Mucosa of descending colon (tissue), 3 donors: Measurements from ENCODE around the gene DPP6. TPM values are rescaled to one million over a fixed set of nuclear protein-coding genes. Genes with fewer than 3 reads are reported as not detected.

ENCODE experiments used
- ATAC-seq: fragments of 200-7000 bp; cut with Tn5 transposase; one replicate; pipeline ENCODE4 v1.9.1; 2020; ENCODE audit warnings: mild to moderate bottlenecking, moderate library complexity
- DNase-seq, 3 donors: peaks; one replicate each; pipeline ENCODE4 v3.0.0-alpha.2; 2020
- H3K36me3 ChIP-seq: fragments of 200-600 bp; one replicate; pipeline ENCODE4 v1.8.0; 2021; ENCODE audit warnings: low read depth, mild to moderate bottlenecking
- H3K4me1 ChIP-seq: fragments of 200-600 bp; one replicate; pipeline ENCODE4 v1.8.0; 2021; ENCODE audit warnings: low read depth, mild to moderate bottlenecking
- H3K4me3 ChIP-seq: fragments of 200-600 bp; one replicate; pipeline ENCODE4 v1.8.0; 2021; ENCODE audit warnings: mild to moderate bottlenecking
- H3K9me3 ChIP-seq: fragments of 200-600 bp; one replicate; pipeline ENCODE4 v1.8.0; 2021; ENCODE audit warnings: mild to moderate bottlenecking
- intact Hi-C, 2 donors: fragments of 100-400 bp; cut with DNase I in 1 of 2; cut with micrococcal nuclease in 1 of 2; formaldehyde crosslinking; loops; one replicate each; pipeline versions ENCODE4 v1.11.0 to v1.11.1; 2022; cut with DNase I, micrococcal nuclease
- total RNA-seq, 3 donors: library from RNA; stranded (reverse); fragmentation: NEBNext Ultra II Directional in 2 of 3; extraction: Animal tissue kit (Norgen Biotek cat#: 25700) in 2 of 3; gene quantifications; one replicate each; pipeline versions ENCODE4 v1.2.1 to v1.2.4, GENCODE V29; 2021 to 2023
- TF ChIP-seq, protein P1 (sequence below): fragments of 200-600 bp; IDR thresholded peaks from one replicate; pipeline ENCODE4 v1.8.0; 2022; ENCODE audit warnings: antibody characterized with exemption, mild to moderate bottlenecking
- donor health status: DM: no; HTN: no; CAD: no; lungs with moderate emphysema.
- donor health status: DM: no; HTN: no; CAD: no.
- donor health status: DM: no; HTN: yes; CAD: no.

The DPP6 gene
- total RNA-seq, 3 donors from 2014 or later, result 1.3 to 33.8 (median 1.5) TPM

DNA sequence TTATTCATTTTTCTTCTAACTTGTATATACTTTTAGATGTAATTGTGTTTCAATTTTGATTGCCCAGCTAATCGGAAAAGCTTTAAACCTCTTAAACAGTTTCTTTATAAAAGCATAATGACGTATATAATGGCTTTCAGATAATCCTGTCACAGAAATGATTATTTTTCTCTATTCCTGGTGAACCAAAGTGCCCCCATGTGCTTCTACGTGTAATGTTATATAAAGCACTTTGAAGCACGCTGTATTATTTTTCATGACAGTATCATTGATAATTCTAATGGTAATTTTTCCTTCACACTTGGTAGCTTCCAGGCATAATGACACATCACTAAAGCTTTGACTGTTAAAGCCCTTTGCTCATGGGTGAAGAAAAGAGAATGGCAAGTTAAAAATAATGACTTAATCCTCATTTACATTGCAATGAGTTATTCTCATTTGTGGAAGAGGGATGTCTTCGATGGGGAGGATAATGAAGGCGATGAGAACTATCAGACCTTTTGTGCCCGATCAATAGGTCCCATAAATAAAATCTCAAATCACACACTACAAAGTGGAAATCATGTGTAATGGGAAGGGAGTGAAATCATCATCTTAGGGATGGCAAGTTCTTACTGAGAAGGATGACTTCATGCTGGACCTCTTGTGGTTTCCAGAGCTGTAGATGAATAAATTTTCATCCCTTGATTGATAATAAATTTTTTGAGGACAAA, 460.1 kb downstream of the DPP6 start:
- ATAC-seq, result no peak
- TF ChIP-seq, protein P1, sequence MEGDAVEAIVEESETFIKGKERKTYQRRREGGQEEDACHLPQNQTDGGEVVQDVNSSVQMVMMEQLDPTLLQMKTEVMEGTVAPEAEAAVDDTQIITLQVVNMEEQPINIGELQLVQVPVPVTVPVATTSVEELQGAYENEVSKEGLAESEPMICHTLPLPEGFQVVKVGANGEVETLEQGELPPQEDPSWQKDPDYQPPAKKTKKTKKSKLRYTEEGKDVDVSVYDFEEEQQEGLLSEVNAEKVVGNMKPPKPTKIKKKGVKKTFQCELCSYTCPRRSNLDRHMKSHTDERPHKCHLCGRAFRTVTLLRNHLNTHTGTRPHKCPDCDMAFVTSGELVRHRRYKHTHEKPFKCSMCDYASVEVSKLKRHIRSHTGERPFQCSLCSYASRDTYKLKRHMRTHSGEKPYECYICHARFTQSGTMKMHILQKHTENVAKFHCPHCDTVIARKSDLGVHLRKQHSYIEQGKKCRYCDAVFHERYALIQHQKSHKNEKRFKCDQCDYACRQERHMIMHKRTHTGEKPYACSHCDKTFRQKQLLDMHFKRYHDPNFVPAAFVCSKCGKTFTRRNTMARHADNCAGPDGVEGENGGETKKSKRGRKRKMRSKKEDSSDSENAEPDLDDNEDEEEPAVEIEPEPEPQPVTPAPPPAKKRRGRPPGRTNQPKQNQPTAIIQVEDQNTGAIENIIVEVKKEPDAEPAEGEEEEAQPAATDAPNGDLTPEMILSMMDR, result no peak
- no peaks in the 10 kb centered on the region for H3K36me3 ChIP-seq
- DNase-seq, result no peak
- H3K4me3 ChIP-seq, result no peak overlapping the region
- intact Hi-C loops, result no loop called here
- no peaks in the 10 kb centered on the region for H3K4me1 ChIP-seq
- no peaks in the 10 kb centered on the region for H3K9me3 ChIP-seq

DNA sequence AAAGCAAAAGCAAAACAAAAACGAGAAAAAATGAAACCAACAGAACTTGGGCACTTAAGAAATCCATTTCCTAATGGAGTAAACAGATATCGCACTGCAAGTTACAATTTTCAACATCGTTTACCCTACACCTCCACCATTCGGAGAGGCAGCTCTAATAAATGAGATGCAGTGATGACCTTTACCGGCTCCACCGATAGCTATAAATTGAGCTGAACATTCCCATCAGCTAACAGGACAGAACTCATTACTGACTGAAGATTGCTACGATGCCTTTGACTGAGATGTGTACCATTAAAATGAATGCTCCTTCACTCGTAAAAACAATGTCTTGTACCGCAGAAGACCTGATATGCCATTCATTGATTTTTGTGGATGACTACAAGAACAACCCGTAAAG, 465.6 kb downstream of the DPP6 start:
- intact Hi-C loops, result no loop called here
- TF ChIP-seq, protein P1, result no peak
- H3K4me3 ChIP-seq, result no peak overlapping the region
- no peaks in the 10 kb centered on the region for H3K36me3 ChIP-seq
- H3K4me1 ChIP-seq, result no peaks in the 10 kb centered on the region
- no peak for ATAC-seq
- DNase-seq, result no peak
- H3K9me3 ChIP-seq, result no peaks in the 10 kb centered on the region

DNA sequence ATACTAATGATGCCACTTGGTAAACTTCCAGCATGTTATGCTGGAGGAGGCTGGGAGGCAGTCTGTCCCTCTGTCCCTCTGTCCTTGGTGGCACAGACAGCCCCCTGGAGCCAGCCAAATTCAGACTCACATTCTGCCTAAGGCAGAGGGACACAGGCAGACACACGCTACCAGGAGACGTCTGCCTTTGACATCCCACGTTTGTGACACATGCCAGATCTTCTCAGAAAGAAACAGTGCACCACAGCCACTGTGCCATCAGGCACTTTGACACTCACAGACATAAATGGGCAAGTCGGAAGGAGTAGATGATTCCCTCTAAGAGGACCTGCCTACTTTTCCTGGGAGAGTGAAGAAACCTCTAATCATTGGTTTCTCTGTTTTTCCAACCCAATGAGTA, 467.0 kb downstream of the DPP6 start:
- TF ChIP-seq, protein P1, result no peak
- ATAC-seq, result no peak

DNA sequence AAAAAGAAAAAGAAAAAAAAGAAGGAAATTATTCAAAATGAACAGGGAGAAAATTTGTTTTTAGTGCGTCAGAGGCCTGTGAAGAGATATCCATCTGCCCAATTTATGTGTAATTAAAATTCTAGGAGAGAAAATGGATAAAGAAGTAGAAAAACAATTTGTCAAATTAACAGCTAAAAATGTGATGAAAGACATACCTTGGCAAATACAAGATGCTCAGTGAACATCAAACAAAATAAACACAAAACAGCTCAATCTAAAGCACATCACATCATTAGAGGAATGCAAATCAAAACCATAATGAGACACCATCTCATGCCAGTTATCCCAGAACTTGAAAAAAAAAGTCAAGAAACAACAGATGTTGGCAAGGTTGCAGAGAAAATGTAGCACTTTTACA, 477.9 kb downstream of the DPP6 start:
- TF ChIP-seq, protein P1, result no peak
- DNase-seq, result no peak
- ATAC-seq, result no peak

More for the DNA sequence above, 467.0 kb downstream of the DPP6 start:
- H3K36me3 ChIP-seq, result no peaks in the 10 kb centered on the region
- intact Hi-C loops, result no loop called here
- H3K9me3 ChIP-seq, result no peaks in the 10 kb centered on the region
- no peak for DNase-seq
- no peaks in the 10 kb centered on the region for H3K4me1 ChIP-seq
- no peak overlapping the region for H3K4me3 ChIP-seq

DNA sequence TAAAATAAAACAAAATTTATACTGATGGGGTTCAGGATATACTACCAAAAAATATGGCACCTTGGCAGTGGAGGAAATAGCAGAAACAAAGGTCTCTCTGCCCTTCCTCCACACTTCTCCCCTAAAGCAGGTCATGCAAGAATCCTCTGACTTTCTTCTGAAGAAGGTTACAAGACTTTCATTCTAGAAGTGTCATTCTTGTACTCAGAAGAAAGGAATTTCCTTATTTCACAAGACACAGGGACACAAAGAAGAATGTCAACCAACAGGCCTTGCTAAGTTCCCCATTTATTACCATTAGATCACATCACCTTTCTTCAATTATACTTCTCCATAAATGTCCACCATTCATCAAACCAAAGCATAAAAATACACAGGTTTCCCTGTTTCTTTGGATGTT, 480.6 kb downstream of the DPP6 start:
- H3K4me3 ChIP-seq, result no peak overlapping the region
- TF ChIP-seq, protein P1, result no peak
- ATAC-seq, result no peak
- peaks cover 3% of the 10 kb centered on the region for H3K9me3 ChIP-seq
- H3K36me3 ChIP-seq, result no peaks in the 10 kb centered on the region
- no peaks in the 10 kb centered on the region for H3K4me1 ChIP-seq
- intact Hi-C loops, result no loop called here
- no peak for DNase-seq

More for the DNA sequence above, 477.9 kb downstream of the DPP6 start:
- no peaks in the 10 kb centered on the region for H3K36me3 ChIP-seq
- H3K4me3 ChIP-seq, result no peak overlapping the region
- H3K9me3 ChIP-seq, result peaks cover 3% of the 10 kb centered on the region
- intact Hi-C loops, result no loop called here
- H3K4me1 ChIP-seq, result no peaks in the 10 kb centered on the region
